ENCODE results near the gene TXLNB. TPM values are rescaled to one million over a fixed set of nuclear protein-coding genes. Genes with fewer than 3 reads are reported as not detected.

The TXLNB gene
- total RNA-seq, 1 experiment from 2014 or later, result 0.15 TPM

GRCh38 chr6:139251691-139252390 lies 40.0 kb downstream of the TXLNB start (continued):
- TF ChIP-seq AR (CRISPR knock-in tag; IDR thresholded peaks at IDR 0.05), result no peak
- TF ChIP-seq RELA (CRISPR knock-in tag; IDR thresholded peaks at IDR 0.05; ENCODE audit: borderline replicate concordance), result no peak
- no peak for TF ChIP-seq TEAD1 (CRISPR knock-in tag; IDR thresholded peaks at IDR 0.05)
- no peak for TF ChIP-seq ATF1 (CRISPR knock-in tag; IDR thresholded peaks at IDR 0.05)
- no peak for TF ChIP-seq E2F1 (CRISPR knock-in tag; IDR thresholded peaks at IDR 0.05)

GRCh38 chr6:139251045-139251690 lies 40.6 kb downstream of the TXLNB start:
- no peaks in the 10 kb centered on the region for H3K27me3 Mint-ChIP-seq (ENCODE audit: low read depth)
- DNase-seq (ENCODE audit: low spot score) (no peak), ATAC-seq (no peak)
- H3K9me3 Mint-ChIP-seq, result no peaks in the 10 kb centered on the region
- H3K36me3 Mint-ChIP-seq, result no peaks in the 10 kb centered on the region
- H3K4me1 Mint-ChIP-seq, result no peaks in the 10 kb centered on the region
- TF ChIP-seq ZNF121 (CRISPR knock-in tag; IDR thresholded peaks at IDR 0.05), result no peak
- no peak for TF ChIP-seq ZNF281 (CRISPR knock-in tag; IDR thresholded peaks at IDR 0.05)
- TF ChIP-seq MYBL2 (CRISPR knock-in tag; IDR thresholded peaks at IDR 0.05), result no peak
- no peak for TF ChIP-seq ZNF671 (CRISPR knock-in tag; IDR thresholded peaks at IDR 0.05)
- TF ChIP-seq ZNF425 (CRISPR knock-in tag; conservative IDR thresholded peaks at IDR 0.05), result no peak
- no peak for TF ChIP-seq FOXP1 (CRISPR knock-in tag; IDR thresholded peaks at IDR 0.05; ENCODE audit: borderline replicate concordance)
- TF ChIP-seq ZNF317 (CRISPR knock-in tag; IDR thresholded peaks at IDR 0.05; ENCODE audit: borderline replicate concordance, low read depth), result no peak
- no peak for TF ChIP-seq NFATC4 (CRISPR knock-in tag; IDR thresholded peaks at IDR 0.05)
- TF ChIP-seq FOXK1 (CRISPR knock-in tag; IDR thresholded peaks at IDR 0.05), result no peak
- no peak overlapping the region for H3K27ac Mint-ChIP-seq
- ChIA-PET POLR2A (no interaction called here), CTCF (interaction anchor here (0.6 to 1.6 kb wide), 31 partner anchors 9 to 375 kb away, joined by 3 to 20 read pairs (median 4); no protein-coding TSS in a partner anchor)
- H3K4me3 Mint-ChIP-seq, result no peak overlapping the region

All from WTC11 (cell line).